Neural cell (in vitro differentiated cells): ENCODE measurements around the gene FCHO1. TPM values are rescaled to one million over a fixed set of nuclear protein-coding genes. Genes with fewer than 3 reads are reported as not detected.

Source experiments
- H2AFZ ChIP-seq: fragments of 200-600, 300-800 bp; sonication (generic), shearing (Covaris generic); 2 replicates; pipeline ENCODE4 v1.6.0; 2014; ENCODE audit warnings: low read depth, mild to moderate bottlenecking, antibody characterized with exemption, low read length, moderate library complexity
- H3F3A ChIP-seq: fragments of 200-600 bp; shearing (Covaris generic); 2 replicates; pipeline ENCODE4 v1.6.1; 2016; ENCODE audit warnings: mild to moderate bottlenecking, moderate library complexity, mixed read lengths, antibody characterized with exemption, low read length; ENCODE audit not compliant: insufficient read depth, poor library complexity, severe bottlenecking
- H3K27ac ChIP-seq: fragments of 200-600, 300-800 bp; sonication (generic), shearing (Covaris generic); 2 replicates; pipeline ENCODE4 v1.5.1; 2014; ENCODE audit warnings: mild to moderate bottlenecking, low read length, moderate library complexity
- H3K27me3 ChIP-seq: fragments of 300-800, 200-600 bp; sonication (generic), shearing (Covaris generic); 2 replicates; pipeline ENCODE4 v1.6.0; 2014; ENCODE audit warnings: mild to moderate bottlenecking, low read depth, low read length, moderate library complexity; ENCODE audit not compliant: insufficient read depth
- H3K36me3 ChIP-seq: fragments of 300-800, 200-600 bp; sonication (generic), shearing (Covaris generic); 2 replicates; pipeline ENCODE4 v1.5.1; 2014; ENCODE audit warnings: mild to moderate bottlenecking, antibody characterized with exemption, low read length, moderate library complexity; ENCODE audit not compliant: insufficient read depth
- H3K4me2 ChIP-seq: fragments of 300-800, 200-600 bp; sonication (generic), shearing (Covaris generic); 2 replicates; pipeline ENCODE4 v1.6.0; 2014; ENCODE audit warnings: mild to moderate bottlenecking, low read length
- H3K4me3 ChIP-seq: fragments of 300-800, 200-600 bp; sonication (generic), shearing (Covaris generic); 2 replicates; pipeline ENCODE4 v1.5.1; 2014; ENCODE audit warnings: mild to moderate bottlenecking, low read length, moderate library complexity
- H3K79me2 ChIP-seq: fragments of 200-600 bp; shearing (Covaris generic); replicated peaks from 2 replicates; pipeline ENCODE4 v1.6.0; 2014; ENCODE audit warnings: mild to moderate bottlenecking, low read length, moderate library complexity; ENCODE audit not compliant: insufficient read depth
- H3K9ac ChIP-seq: fragments of 300-800, 200-600 bp; sonication (generic), shearing (Covaris generic); 2 replicates; pipeline ENCODE4 v1.6.1; 2016; ENCODE audit warnings: mild to moderate bottlenecking, low read length, mixed read lengths
- H3K9me2 ChIP-seq: fragments of 200-600 bp; shearing (Covaris generic); 2 replicates; pipeline ENCODE4 v1.6.1; 2016; ENCODE audit warnings: mild to moderate bottlenecking, low read length, mixed read lengths; ENCODE audit not compliant: insufficient read depth
- H3K9me3 ChIP-seq: fragments of 200-600, 300-800 bp; sonication (generic), shearing (Covaris generic); 2 replicates; pipeline ENCODE4 v1.6.1; 2016; ENCODE audit warnings: mild to moderate bottlenecking, mixed run types, low read length, moderate library complexity, mixed read lengths
- H4K20me1 ChIP-seq: fragments of 200-600 bp; shearing (Covaris generic); 2 replicates; pipeline ENCODE4 v1.6.1; 2016; ENCODE audit warnings: mild to moderate bottlenecking, mixed run types; ENCODE audit not compliant: insufficient read depth
- CTCF ChIP-seq: fragments of 450-650 bp; IDR thresholded peaks from 2 replicates; pipeline ENCODE4 v1.5.1; 2014; ENCODE audit warnings: antibody characterized with exemption, mild to moderate bottlenecking, moderate library complexity; ENCODE audit not compliant: poor library complexity, severe bottlenecking
- EZH2 ChIP-seq: fragments of 200-600, 300-800 bp; shearing (Covaris generic), sonication (generic); IDR thresholded peaks from 2 replicates; pipeline ENCODE4 v1.6.1; 2014; ENCODE audit warnings: antibody characterized with exemption, low read length, borderline replicate concordance, mild to moderate bottlenecking; ENCODE audit not compliant: insufficient read depth, poor library complexity, severe bottlenecking
- MXI1 ChIP-seq: fragments of 450-650 bp; conservative IDR thresholded peaks from 2 replicates; pipeline ENCODE4 v1.6.1; 2014; ENCODE audit warnings: antibody characterized with exemption, mild to moderate bottlenecking; ENCODE audit not compliant: poor library complexity, severe bottlenecking
- RAD21 ChIP-seq: fragments of 450-650 bp; conservative IDR thresholded peaks from 2 replicates; pipeline ENCODE4 v1.6.1; 2014; ENCODE audit warnings: antibody characterized with exemption, mild to moderate bottlenecking, moderate library complexity
- REST ChIP-seq: IDR thresholded peaks from 2 replicates; pipeline ENCODE4 v1.6.1; 2012; ENCODE audit warnings: borderline replicate concordance
- SMC3 ChIP-seq: fragments of 450-650 bp; conservative IDR thresholded peaks from 2 replicates; pipeline ENCODE4 v1.6.1; 2014; ENCODE audit warnings: antibody characterized with exemption, mild to moderate bottlenecking, moderate library complexity; ENCODE audit not compliant: poor library complexity
- TAF1 ChIP-seq: IDR thresholded peaks from 2 replicates; pipeline ENCODE4 v1.6.1; 2012; ENCODE audit warnings: low read depth
- polyA plus RNA-seq: library from polyadenylated mRNA; depleted of rRNA; stranded (reverse); fragments of >200 nt; gene quantifications from 2 replicates; pipeline ENCODE4 v1.2.3, GENCODE V29; 2014

Gene FCHO1
- polyA plus RNA-seq, 1 donor from 2014 or later, result 39.7 TPM

- TF ChIP-seq MXI1 (no peak), TAF1 (no peak), EZH2 (no peak)
These were observed 30.1 kb upstream of the FCHO1 start (continued) for GRCh38 chr19:17721111-17721628.

- Histone ChIP-seq H2AFZ (no peak overlapping the region), H3K27ac (no peak overlapping the region), H3K9ac (no peak overlapping the region), H3K9me2 (no peaks in the 10 kb centered on the region), H3K36me3 (no peaks in the 10 kb centered on the region), H3K9me3 (no peaks in the 10 kb centered on the region), H3K79me2 (peaks cover 23% of the 10 kb centered on the region), H3K4me2 (no peak overlapping the region), H3K4me3 (no peak overlapping the region), H3K27me3 (no peaks in the 10 kb centered on the region), H4K20me1 (peaks cover 4% of the 10 kb centered on the region), H3F3A (no peaks in the 10 kb centered on the region)
- no peak for TF ChIP-seq REST
These were observed 29.5 kb upstream of the FCHO1 start for GRCh38 chr19:17721821-17722220.

GRCh38 chr19:17722655-17723240 lies 28.5 kb upstream of the FCHO1 start:
- H3K79me2 ChIP-seq, result peaks cover 23% of the 10 kb centered on the region
- H3F3A ChIP-seq, result no peaks in the 10 kb centered on the region
- no peak overlapping the region for H3K9ac ChIP-seq
- H2AFZ ChIP-seq, result no peak overlapping the region
- H3K36me3 ChIP-seq, result no peaks in the 10 kb centered on the region
- H4K20me1 ChIP-seq, result peaks cover 4% of the 10 kb centered on the region
- H3K4me3 ChIP-seq, result no peak overlapping the region
- H3K9me2 ChIP-seq, result no peaks in the 10 kb centered on the region
- no peak overlapping the region for H3K27ac ChIP-seq
- H3K4me2 ChIP-seq, result no peak overlapping the region
- no peaks in the 10 kb centered on the region for H3K27me3 ChIP-seq
- TF ChIP-seq RAD21 (no peak), CTCF (no peak), SMC3 (no peak)
- H3K9me3 ChIP-seq, result no peaks in the 10 kb centered on the region
